GM23338 (cell line): ENCODE data around the gene CTNNA1. TPM values are rescaled to one million over a fixed set of nuclear protein-coding genes. Genes with fewer than 3 reads are reported as not detected.

Source experiments
- ATAC-seq: fragments of 200-7000 bp; cut with Tn5 transposase; 3 replicates; pipeline ENCODE4 v1.9.1; 2020
- DNase-seq: peaks from one replicate; pipeline ENCODE4 v3.0.0-alpha.2; 2015; ENCODE audit warnings: low spot score
- H2AFZ ChIP-seq: fragments of 200-600 bp; sonication (generic); 2 replicates; pipeline ENCODE4 v1.8.0; 2016; ENCODE audit warnings: antibody characterized with exemption, mild to moderate bottlenecking, moderate library complexity
- H3F3A ChIP-seq: fragments of 200-600 bp; sonication (generic); replicated peaks from 2 replicates; pipeline ENCODE4 v1.8.0; 2017; ENCODE audit warnings: antibody characterized with exemption, mixed run types, low read depth
- H3K27ac ChIP-seq: fragments of 200-600 bp; sonication (generic); 2 replicates; pipeline ENCODE4 v1.6.1; 2016; ENCODE audit warnings: low read depth
- H3K27me3 ChIP-seq: fragments of 200-600 bp; sonication (generic); 2 replicates; pipeline ENCODE4 v1.8.0; 2016; ENCODE audit warnings: mild to moderate bottlenecking, mixed run types, moderate library complexity; ENCODE audit not compliant: insufficient read depth
- H3K36me3 ChIP-seq: fragments of 200-600 bp; sonication (generic); 2 replicates; pipeline ENCODE4 v1.8.0; 2016; ENCODE audit warnings: mild to moderate bottlenecking; ENCODE audit not compliant: insufficient read depth
- H3K4me1 ChIP-seq: fragments of 200-600 bp; sonication (generic); 2 replicates; pipeline ENCODE4 v1.8.0; 2016; ENCODE audit warnings: mild to moderate bottlenecking, moderate library complexity; ENCODE audit not compliant: insufficient read depth
- H3K4me2 ChIP-seq: fragments of 200-600 bp; sonication (generic); 2 replicates; pipeline ENCODE4 v1.7.1; 2017; ENCODE audit warnings: mixed run types
- H3K4me3 ChIP-seq: fragments of 200-600 bp; sonication (generic); 2 replicates; pipeline ENCODE4 v1.6.1; 2016; ENCODE audit warnings: mixed run types
- H3K79me2 ChIP-seq: fragments of 200-600 bp; sonication (generic); replicated peaks from 2 replicates; pipeline ENCODE4 v1.8.0; 2017; ENCODE audit warnings: mild to moderate bottlenecking; ENCODE audit not compliant: insufficient read depth
- H3K9me2 ChIP-seq: fragments of 200-600 bp; sonication (generic); 2 replicates; pipeline ENCODE4 v1.8.0; 2017; ENCODE audit not compliant: insufficient read depth
- H4K20me1 ChIP-seq: fragments of 200-600 bp; sonication (generic); replicated peaks from 2 replicates; pipeline ENCODE4 v1.8.0; 2017; ENCODE audit warnings: mild to moderate bottlenecking; ENCODE audit not compliant: insufficient read depth
- H3K27ac Mint-ChIP-seq: 2 replicates; pipeline ENCODE4 v1.8.0; 2020; ENCODE audit warnings: inconsistent platforms, mild to moderate bottlenecking, moderate library complexity, mixed read lengths
- H3K27me3 Mint-ChIP-seq: 3 replicates; pipeline ENCODE4 v1.8.0; 2022; ENCODE audit warnings: low read depth, mild to moderate bottlenecking, moderate library complexity, mixed read lengths, inconsistent platforms; ENCODE audit not compliant: insufficient read depth, poor library complexity
- H3K36me3 Mint-ChIP-seq: 3 replicates; pipeline ENCODE4 v1.8.0; 2021; ENCODE audit warnings: low read depth, mild to moderate bottlenecking, inconsistent platforms, moderate library complexity, mixed read lengths
- H3K4me1 Mint-ChIP-seq: 3 replicates; pipeline ENCODE4 v1.8.0; 2020; ENCODE audit warnings: mild to moderate bottlenecking, inconsistent platforms, mixed read lengths
- H3K4me3 Mint-ChIP-seq: 3 replicates; pipeline ENCODE4 v1.8.0; 2021; ENCODE audit warnings: moderate library complexity, mild to moderate bottlenecking, inconsistent platforms, mixed read lengths
- H3K9me3 Mint-ChIP-seq: 3 replicates; pipeline ENCODE4 v1.8.0; 2020; ENCODE audit warnings: moderate library complexity, mild to moderate bottlenecking, inconsistent platforms, mixed read lengths
- CREB1 ChIP-seq: fragments of 250-450 bp; sonication (Bioruptor Pico); IDR thresholded peaks from 2 replicates; pipeline ENCODE4 v1.5.0; 2020; ENCODE audit warnings: low read depth, mild to moderate bottlenecking, moderate library complexity
- EZH2 ChIP-seq: fragments of 200-600 bp; sonication (generic); IDR thresholded peaks from one replicate; pipeline ENCODE4 v1.8.0; 2017; ENCODE audit warnings: antibody characterized with exemption, mild to moderate bottlenecking, low read depth; ENCODE audit not compliant: unreplicated experiment
- EZH2phosphoT487 ChIP-seq: fragments of 200-600 bp; sonication (generic); IDR thresholded peaks from one replicate; pipeline ENCODE4 v1.8.1; 2018; ENCODE audit warnings: antibody characterized with exemption; ENCODE audit not compliant: unreplicated experiment
- ZNF114 ChIP-seq: fragments of 250-450 bp; sonication (Bioruptor Pico); IDR thresholded peaks from 2 replicates; pipeline ENCODE4 v1.5.0; 2020; ENCODE audit warnings: mild to moderate bottlenecking, moderate library complexity
- polyA plus RNA-seq: library from polyadenylated mRNA; unstranded; fragments of >200 nt; fragmentation: Nextera tagmentation; extraction: Ambion mirVana; gene quantifications from 2 replicates; pipeline ENCODE4 v1.2.1, GENCODE V29; 2016
- total RNA-seq: library from RNA; depleted of rRNA; stranded (reverse); fragments of >200 nt; shearing (Covaris generic); gene quantifications from 2 replicates; pipeline ENCODE4 v1.2.3, GENCODE V29; 2014
- TF ChIP-seq, protein P1 (sequence below): fragments of 250-450 bp; sonication (Bioruptor Pico); IDR thresholded peaks from 2 replicates; pipeline ENCODE4 v1.5.0; 2020; ENCODE audit warnings: mild to moderate bottlenecking, moderate library complexity
- TF ChIP-seq, protein P2 (sequence below), 2 experiments: fragments of 200-600 bp in 1 of 2; sonication (generic) in 1 of 2; conservative IDR thresholded peaks; 2 replicates each; pipeline versions ENCODE4 v1.5.1 to v1.6.1; 2016 to 2017; ENCODE audit warnings: antibody characterized with exemption in 2 of 2, low read depth in 2 of 2, mild to moderate bottlenecking in 2 of 2, moderate library complexity in 1 of 2

Gene CTNNA1
- total and polyA plus RNA-seq, 2 experiments from 2014 or later: 111 to 348 TPM

DNA sequence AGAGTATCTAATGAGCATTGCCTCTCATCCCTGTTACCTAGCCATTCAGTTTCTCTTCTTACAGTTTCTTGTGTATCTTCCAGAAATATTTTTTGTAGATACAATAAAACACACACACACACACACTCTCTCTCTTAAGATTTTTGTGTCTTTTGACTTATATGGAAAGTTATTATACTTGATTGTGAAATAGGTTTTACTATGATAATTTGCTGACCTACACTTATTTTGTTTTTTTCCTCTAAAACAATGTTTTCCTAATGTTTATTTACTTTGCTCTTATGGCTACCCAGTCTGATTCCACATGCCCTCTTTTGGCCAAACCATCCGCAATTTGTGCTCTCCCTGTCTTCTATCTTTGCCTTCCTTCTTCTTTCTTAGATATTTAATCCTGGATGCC is 96.7 kb downstream of the CTNNA1 start (continued):
- TF ChIP-seq, protein P1, sequence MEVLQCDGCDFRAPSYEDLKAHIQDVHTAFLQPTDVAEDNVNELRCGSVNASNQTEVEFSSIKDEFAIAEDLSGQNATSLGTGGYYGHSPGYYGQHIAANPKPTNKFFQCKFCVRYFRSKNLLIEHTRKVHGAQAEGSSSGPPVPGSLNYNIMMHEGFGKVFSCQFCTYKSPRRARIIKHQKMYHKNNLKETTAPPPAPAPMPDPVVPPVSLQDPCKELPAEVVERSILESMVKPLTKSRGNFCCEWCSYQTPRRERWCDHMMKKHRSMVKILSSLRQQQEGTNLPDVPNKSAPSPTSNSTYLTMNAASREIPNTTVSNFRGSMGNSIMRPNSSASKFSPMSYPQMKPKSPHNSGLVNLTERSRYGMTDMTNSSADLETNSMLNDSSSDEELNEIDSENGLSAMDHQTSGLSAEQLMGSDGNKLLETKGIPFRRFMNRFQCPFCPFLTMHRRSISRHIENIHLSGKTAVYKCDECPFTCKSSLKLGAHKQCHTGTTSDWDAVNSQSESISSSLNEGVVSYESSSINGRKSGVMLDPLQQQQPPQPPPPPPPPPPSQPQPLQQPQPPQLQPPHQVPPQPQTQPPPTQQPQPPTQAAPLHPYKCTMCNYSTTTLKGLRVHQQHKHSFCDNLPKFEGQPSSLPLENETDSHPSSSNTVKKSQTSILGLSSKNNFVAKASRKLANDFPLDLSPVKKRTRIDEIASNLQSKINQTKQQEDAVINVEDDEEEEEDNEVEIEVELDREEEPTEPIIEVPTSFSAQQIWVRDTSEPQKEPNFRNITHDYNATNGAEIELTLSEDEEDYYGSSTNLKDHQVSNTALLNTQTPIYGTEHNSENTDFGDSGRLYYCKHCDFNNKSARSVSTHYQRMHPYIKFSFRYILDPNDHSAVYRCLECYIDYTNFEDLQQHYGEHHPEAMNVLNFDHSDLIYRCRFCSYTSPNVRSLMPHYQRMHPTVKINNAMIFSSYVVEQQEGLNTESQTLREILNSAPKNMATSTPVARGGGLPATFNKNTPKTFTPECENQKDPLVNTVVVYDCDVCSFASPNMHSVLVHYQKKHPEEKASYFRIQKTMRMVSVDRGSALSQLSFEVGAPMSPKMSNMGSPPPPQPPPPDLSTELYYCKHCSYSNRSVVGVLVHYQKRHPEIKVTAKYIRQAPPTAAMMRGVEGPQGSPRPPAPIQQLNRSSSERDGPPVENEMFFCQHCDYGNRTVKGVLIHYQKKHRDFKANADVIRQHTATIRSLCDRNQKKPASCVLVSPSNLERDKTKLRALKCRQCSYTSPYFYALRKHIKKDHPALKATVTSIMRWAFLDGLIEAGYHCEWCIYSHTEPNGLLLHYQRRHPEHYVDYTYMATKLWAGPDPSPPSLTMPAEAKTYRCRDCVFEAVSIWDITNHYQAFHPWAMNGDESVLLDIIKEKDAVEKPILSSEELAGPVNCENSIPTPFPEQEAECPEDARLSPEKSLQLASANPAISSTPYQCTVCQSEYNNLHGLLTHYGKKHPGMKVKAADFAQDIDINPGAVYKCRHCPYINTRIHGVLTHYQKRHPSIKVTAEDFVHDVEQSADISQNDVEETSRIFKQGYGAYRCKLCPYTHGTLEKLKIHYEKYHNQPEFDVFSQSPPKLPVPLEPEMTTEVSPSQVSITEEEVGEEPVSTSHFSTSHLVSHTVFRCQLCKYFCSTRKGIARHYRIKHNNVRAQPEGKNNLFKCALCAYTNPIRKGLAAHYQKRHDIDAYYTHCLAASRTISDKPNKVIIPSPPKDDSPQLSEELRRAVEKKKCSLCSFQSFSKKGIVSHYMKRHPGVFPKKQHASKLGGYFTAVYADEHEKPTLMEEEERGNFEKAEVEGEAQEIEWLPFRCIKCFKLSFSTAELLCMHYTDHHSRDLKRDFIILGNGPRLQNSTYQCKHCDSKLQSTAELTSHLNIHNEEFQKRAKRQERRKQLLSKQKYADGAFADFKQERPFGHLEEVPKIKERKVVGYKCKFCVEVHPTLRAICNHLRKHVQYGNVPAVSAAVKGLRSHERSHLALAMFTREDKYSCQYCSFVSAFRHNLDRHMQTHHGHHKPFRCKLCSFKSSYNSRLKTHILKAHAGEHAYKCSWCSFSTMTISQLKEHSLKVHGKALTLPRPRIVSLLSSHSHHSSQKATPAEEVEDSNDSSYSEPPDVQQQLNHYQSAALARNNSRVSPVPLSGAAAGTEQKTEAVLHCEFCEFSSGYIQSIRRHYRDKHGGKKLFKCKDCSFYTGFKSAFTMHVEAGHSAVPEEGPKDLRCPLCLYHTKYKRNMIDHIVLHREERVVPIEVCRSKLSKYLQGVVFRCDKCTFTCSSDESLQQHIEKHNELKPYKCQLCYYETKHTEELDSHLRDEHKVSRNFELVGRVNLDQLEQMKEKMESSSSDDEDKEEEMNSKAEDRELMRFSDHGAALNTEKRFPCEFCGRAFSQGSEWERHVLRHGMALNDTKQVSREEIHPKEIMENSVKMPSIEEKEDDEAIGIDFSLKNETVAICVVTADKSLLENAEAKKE (CRISPR knock-in tag): no peak
- no peak for TF ChIP-seq CREB1
- TF ChIP-seq EZH2: no peak

DNA sequence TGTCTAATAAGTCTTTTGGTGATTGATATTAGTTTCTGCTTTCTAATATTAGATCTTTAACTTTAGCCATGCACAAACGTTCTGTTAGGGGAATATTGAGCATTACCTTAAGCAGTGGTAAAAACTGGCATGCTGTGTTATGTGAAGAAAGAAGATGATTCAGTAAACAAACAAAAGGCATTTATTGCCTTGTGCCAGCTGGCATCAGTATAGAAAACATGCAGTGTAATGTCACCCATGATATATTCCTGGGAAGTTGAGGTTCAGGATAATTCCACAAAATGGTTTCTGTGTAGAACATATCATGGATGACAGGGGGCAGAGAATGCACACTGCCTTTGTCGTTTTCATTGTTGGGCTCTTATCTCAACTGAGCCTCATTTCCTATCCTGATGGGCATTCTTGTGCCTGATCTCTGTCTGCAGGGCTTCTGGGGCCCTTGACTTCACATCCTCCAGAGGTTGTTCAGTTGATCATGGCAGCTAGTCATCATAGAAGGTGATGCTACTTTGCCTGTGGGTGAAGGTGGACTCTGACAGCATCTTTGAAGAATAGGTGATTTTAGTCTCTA is 97.7 kb downstream of the CTNNA1 start:
- H3K4me3 Mint-ChIP-seq: no peak overlapping the region
- Histone ChIP-seq H3K27ac (no peak overlapping the region), H3K27me3 (no peaks in the 10 kb centered on the region), H3K4me2 (no peak overlapping the region), H2AFZ (no peak overlapping the region), H3K36me3 (no peaks in the 10 kb centered on the region), H3K4me3 (no peak overlapping the region), H3K4me1 (peaks cover 45% of the 10 kb centered on the region), H3F3A (no peaks in the 10 kb centered on the region), H3K9me2 (no peaks in the 10 kb centered on the region), H4K20me1 (peaks cover 6% of the 10 kb centered on the region; the same call in 1 of the 2 replicates), H3K79me2 (peaks cover 91% of the 10 kb centered on the region)
- H3K4me1 Mint-ChIP-seq: peaks cover 59% of the 10 kb centered on the region
- DNase-seq (no peak), ATAC-seq (no peak)
- H3K27ac Mint-ChIP-seq: no peak overlapping the region
- no peaks in the 10 kb centered on the region for H3K36me3 Mint-ChIP-seq
- H3K9me3 Mint-ChIP-seq: no peaks in the 10 kb centered on the region
- H3K27me3 Mint-ChIP-seq: no peaks in the 10 kb centered on the region
- TF ChIP-seq EZH2phosphoT487 (no peak), ZNF114 (no peak), EZH2 (no peak), CREB1 (no peak)
- TF ChIP-seq, protein P2, sequence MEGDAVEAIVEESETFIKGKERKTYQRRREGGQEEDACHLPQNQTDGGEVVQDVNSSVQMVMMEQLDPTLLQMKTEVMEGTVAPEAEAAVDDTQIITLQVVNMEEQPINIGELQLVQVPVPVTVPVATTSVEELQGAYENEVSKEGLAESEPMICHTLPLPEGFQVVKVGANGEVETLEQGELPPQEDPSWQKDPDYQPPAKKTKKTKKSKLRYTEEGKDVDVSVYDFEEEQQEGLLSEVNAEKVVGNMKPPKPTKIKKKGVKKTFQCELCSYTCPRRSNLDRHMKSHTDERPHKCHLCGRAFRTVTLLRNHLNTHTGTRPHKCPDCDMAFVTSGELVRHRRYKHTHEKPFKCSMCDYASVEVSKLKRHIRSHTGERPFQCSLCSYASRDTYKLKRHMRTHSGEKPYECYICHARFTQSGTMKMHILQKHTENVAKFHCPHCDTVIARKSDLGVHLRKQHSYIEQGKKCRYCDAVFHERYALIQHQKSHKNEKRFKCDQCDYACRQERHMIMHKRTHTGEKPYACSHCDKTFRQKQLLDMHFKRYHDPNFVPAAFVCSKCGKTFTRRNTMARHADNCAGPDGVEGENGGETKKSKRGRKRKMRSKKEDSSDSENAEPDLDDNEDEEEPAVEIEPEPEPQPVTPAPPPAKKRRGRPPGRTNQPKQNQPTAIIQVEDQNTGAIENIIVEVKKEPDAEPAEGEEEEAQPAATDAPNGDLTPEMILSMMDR (conservative IDR thresholded peaks at IDR 0.05; ENCODE audit: low read depth in 2 of 2): no peak
- TF ChIP-seq, protein P1 (CRISPR knock-in tag): no peak
